8988T (cell line): Measurements from ENCODE around the gene IP6K1.
A peak's percentile ranks its signal among the peaks of the same experiment; 100 is the strongest.
"Not testable (repeated sequence)": the region's sequence is repeated elsewhere in the genome, so short reads cannot be mapped to it uniquely, and the experiment has no call there.

ENCODE experiments used
- DNase-seq: peaks from one replicate; pipeline ENCODE4 v3.0.0; 2011

IP6K1 gene

GRCh38 chr3:49705390-49705960 lies 80.9 kb downstream of the IP6K1 start:
- no peak for DNase-seq

GRCh38 chr3:49704629-49705028 lies 81.7 kb downstream of the IP6K1 start:
- DNase-seq, result no peak

GRCh38 chr3:49703956-49704355 lies 82.4 kb downstream of the IP6K1 start:
- DNase-seq, result no peak

GRCh38 chr3:49703443-49703927 lies 82.9 kb downstream of the IP6K1 start:
- DNase-seq, result peak; percentile 89

GRCh38 chr3:49702672-49703071 lies 83.7 kb downstream of the IP6K1 start:
- no peak for DNase-seq

- DNase-seq, result no peak
Measured at GRCh38 chr3:49701388-49702077, 84.8 kb downstream of the IP6K1 start.

- no peak for DNase-seq
Measured at GRCh38 chr3:49700453-49701128, 85.8 kb downstream of the IP6K1 start.

GRCh38 chr3:49700014-49700413 lies 86.3 kb downstream of the IP6K1 start:
- DNase-seq, result no peak

- DNase-seq, result no peak
Measured at GRCh38 chr3:49699281-49699979, 86.9 kb downstream of the IP6K1 start.

GRCh38 chr3:49695350-49696015 lies 90.9 kb downstream of the IP6K1 start:
- DNase-seq, result not testable (repeated sequence)

GRCh38 chr3:49694409-49695070 lies 91.8 kb downstream of the IP6K1 start:
- not testable (repeated sequence) for DNase-seq

- DNase-seq, result not testable (repeated sequence)
Measured at GRCh38 chr3:49691481-49691880, 94.9 kb downstream of the IP6K1 start.

GRCh38 chr3:49690856-49691255 lies 95.5 kb downstream of the IP6K1 start:
- not testable (repeated sequence) for DNase-seq

- not testable (repeated sequence) for DNase-seq
Measured at GRCh38 chr3:49689908-49690624, 96.3 kb downstream of the IP6K1 start.

- peak; percentile 98 for DNase-seq
Measured at GRCh38 chr3:49689046-49689907, 97.1 kb downstream of the IP6K1 start, which contains the start of the genes MST1 and RNF123. Gene MST1 (minus strand): TSS chr3:49689474. CDS start chr3:49688691, 783 bp downstream. Gene RNF123 (plus strand): TSS chr3:49689557. CDS start chr3:49691166, 1,609 bp downstream.

- DNase-seq, result not testable (repeated sequence)
Measured at GRCh38 chr3:49688338-49689045, 97.8 kb downstream of the IP6K1 start.

- not testable (repeated sequence) for DNase-seq
Measured at GRCh38 chr3:49687424-49687795, 98.9 kb downstream of the IP6K1 start.

GRCh38 chr3:49686769-49687423 lies 99.4 kb downstream of the IP6K1 start:
- not testable (repeated sequence) for DNase-seq

- DNase-seq, result not testable (repeated sequence)
Measured at GRCh38 chr3:49686346-49686745, 100.0 kb downstream of the IP6K1 start.
